Activated CD8-positive, alpha-beta memory T cell treated with anti-CD3 and anti-CD28 coated beads, Interleukin-2, amount 50 U/mL, for 4 hours (primary cell): Measurements from ENCODE around the gene DNAJA2.

ENCODE experiments used
- DNase-seq: peaks from one replicate; pipeline ENCODE4 v3.0.0-alpha.2; 2020

The DNAJA2 gene

DNA sequence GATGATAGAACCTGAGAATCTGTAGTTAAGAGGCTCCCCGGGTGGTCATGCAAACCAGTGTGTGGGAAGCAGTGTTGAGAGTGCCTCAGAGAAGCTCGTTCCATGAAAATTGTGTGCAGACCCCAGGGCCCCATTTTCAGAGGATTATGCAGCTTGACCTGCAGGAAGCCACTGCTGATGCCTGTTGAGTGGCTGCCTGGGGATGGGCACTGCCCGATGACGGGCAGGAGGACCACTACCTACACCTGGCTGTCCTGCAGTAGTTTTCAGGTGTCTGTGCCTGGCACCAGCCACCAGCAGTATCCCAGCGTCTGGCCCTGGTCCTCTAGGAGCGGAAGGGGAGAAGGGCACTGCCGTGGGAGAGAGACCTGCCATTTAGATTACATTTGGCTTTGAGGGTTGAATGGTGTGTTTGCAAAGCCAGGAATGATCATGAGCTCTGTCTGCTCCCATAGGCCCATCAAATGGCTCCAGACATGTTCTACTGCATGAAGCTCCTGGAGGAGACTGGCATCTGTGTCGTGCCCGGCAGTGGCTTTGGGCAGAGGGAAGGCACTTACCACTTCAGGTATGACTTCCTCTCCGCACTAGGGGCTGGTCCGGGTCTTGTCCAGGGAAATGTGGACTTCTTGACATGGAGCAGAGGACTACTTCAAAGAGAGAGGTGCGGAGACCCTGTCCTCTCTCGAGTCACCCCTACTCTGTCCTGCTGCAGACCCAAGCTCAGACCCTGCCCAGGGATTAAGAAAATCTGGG lies 46.8 kb downstream of the DNAJA2 start:
- DNase-seq: no peak

- no peak for DNase-seq
Measured at GRCh38 chr16:46924402-46924801, 49.1 kb downstream of the DNAJA2 start.

GRCh38 chr16:46923513-46924295 lies 49.8 kb downstream of the DNAJA2 start:
- no peak for DNase-seq

- no peak for DNase-seq
Measured at GRCh38 chr16:46922239-46922638, 51.2 kb downstream of the DNAJA2 start.

DNA sequence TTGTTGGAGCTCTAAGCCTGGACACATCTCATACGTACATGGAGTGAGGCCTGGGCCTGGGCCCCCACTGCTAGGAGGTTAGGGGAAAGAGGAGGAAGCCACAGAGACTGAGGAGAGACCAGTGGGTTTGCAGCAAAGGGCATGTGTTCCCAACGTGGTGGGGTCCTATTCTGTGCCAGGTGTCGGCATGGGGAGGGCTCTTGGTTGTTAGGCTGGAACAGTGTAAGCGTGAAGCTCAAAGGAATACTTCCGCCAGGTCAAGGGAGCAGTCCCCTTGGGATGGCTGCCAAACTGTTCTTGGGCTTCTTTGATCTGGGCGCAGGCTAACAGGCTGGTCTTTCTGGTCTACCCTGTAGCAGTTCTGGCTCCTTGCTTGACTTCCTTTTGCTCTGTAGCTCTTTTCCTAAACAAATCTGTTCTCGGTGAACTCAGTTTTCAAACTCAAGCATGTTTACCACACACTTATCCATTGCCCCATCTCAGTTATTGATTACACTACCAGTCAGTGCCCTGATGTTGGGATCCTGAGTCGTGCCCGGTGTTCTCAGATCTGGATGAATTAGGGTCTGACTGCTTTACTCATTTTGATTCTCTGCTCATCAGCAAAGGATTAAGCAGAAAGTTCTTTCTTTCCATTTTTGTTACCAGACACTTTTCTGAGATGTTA lies 52.9 kb downstream of the DNAJA2 start:
- DNase-seq: no peak

DNA sequence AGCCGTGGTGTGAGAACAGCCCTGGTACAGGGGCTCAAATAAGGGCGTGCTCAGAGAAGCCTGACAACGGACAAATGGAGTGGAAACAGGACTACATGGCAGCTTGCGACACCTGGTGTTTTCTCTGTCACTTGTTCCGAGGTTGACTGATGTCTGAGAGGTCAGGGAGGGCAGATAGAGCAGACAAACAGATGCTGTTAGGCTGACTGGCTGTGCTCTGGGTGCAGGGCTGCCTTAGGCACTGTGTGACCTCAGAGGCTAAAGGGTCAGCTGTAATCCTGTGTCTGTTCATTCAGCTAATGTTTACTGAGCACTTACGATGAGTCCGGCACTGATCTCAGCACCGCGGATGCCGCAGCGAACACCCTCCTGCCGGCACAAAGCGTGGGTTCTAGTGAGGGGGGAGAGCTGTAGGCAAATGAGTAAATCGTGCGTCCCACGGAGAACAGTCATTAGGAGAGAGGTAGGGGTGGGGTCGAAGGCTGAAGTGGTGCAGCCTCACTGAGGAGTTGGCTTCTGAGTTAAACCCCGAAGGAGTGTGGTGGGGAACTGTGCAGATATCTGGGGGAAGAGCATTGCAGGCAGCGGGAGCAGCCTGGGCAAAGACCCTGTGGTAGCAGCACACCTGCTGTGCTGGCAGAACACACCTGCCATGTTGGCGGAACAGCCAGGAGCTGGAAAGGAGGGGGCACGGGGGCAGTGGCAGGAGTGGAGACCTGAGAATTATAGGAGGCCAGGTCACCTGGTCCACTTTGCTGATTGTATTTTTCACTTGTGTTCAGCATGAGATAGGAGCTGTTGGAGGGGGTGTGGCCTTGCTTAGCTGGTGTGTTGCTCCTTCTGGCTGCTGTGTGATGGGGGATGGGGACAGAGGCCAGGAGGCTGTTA lies 54.3 kb downstream of the DNAJA2 start:
- no peak for DNase-seq

DNA sequence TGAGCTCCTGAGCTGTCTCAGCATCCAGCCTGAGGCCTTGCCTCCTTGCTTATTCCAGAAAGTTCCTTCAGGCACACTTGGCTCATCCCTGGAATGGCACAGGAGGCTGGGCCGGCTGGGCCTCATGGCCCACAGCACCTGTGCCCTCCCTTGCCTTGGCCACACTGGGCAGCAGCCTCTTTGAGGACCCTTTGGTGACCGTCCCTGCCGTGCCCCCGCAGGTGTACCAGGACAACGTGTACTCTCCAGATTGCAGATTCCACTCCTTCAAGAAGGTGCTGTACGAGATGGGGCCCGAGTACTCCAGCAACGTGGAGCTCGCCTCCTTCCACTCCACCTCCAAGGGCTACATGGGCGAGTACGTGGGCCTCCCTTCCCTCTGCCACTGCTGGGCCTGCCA lies 55.1 kb downstream of the DNAJA2 start:
- no peak for DNase-seq

DNA sequence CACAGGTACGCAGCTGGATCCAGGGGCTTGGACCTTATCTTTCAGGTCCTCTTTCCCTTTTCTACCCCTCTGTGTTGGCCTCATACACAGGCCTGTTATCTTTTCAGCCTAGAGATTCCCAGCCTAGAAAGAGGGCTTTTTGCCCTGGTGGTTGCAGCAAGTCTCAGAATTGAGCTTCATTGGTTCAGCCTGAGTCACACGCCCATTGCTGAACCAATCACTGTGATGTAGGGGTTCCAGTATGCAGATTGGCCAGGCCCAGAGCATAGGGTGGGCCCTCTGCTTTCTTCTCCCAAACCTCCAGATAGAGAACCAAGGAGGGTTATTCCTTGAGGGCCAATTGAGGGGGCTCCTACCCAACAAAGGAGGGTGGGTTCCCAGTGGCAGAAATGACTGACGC lies 56.5 kb downstream of the DNAJA2 start:
- no peak for DNase-seq

- no peak for DNase-seq
Measured at GRCh38 chr16:46915483-46916025, 57.9 kb downstream of the DNAJA2 start.

GRCh38 chr16:46914556-46915201 lies 58.8 kb downstream of the DNAJA2 start:
- no peak for DNase-seq

DNA sequence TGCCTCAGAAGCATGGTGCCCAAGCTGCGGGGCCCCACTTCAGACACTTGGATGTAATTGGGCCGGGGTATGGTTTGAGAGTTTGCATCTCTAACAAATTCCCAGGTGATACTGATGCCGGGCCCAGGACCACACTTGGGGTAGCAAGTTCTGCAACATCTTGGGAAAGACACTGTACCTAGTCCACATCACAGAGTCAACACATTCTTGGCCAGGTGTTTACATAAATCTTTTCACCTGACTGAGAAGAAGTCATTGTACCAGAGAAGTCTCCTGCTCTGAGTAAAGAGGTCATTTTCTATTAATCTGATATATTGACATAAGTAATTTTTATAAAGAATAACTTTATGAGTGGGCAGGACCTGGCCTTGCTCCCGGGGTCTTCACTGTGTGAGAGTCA lies 61.8 kb downstream of the DNAJA2 start:
- no peak for DNase-seq

- DNase-seq: no peak
Measured at GRCh38 chr16:46911038-46911437, 62.4 kb downstream of the DNAJA2 start.

- peak; percentile 59 for DNase-seq
Measured at GRCh38 chr16:46908540-46909372, 64.7 kb downstream of the DNAJA2 start.

DNA sequence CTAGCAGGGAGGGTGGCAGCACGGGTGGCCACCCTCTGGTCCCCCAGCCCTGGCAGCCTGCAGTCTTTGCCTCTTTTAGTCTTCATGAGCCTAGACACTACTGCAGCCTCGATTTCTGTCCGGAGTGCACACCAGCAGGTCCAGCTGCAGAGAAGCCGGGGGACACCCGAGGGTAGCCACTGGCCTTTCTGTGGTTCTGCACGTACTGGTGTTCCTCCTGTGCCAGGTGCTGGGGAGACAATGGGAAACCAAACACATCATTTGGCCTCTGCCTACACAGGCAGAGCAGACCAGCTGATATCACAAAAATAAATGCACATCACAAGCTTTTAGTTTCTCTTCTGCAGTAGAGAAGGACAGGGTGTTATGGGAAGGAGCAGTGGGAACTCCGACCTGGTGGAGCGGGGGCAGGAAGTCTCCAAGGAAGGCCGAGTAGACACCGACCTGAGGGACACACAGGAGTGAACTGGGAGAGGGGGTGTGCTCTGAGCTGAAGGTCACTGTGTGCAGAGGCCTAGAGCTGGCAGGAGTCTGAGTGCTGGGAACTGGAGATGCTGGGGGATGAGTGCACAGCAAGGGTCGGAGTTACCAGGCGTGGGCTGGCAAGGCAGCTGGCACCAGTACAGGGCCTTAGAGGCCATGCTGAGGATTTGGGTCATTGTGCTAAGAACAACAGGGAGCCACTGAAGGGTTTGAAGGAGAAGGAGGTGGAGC lies 66.3 kb downstream of the DNAJA2 start:
- DNase-seq: no peak

- DNase-seq: no peak
Measured at GRCh38 chr16:46906360-46907060, 67.0 kb downstream of the DNAJA2 start.
